Neutrophil (primary cell): ENCODE results near the gene TRPM3.

Experiments
- H3K27ac ChIP-seq: fragments of 200-600 bp; sonication (generic); 2 replicates; pipeline ENCODE4 v1.5.1; 2016; ENCODE audit warnings: mild to moderate bottlenecking, moderate library complexity
- H3K27me3 ChIP-seq: fragments of 200-600 bp; sonication (generic); 2 replicates; pipeline ENCODE4 v1.6.0; 2016; ENCODE audit warnings: mild to moderate bottlenecking
- H3K36me3 ChIP-seq: fragments of 200-600 bp; sonication (generic); 2 replicates; pipeline ENCODE4 v1.5.1; 2017
- H3K4me1 ChIP-seq, 2 experiments: fragments of 200-600 bp in 1 of 2; sonication (generic) in 1 of 2; 1 replicate in 1 of 2; 2 replicates in 1 of 2; pipeline versions ENCODE4 v1.5.1 to v1.6.1; 2013 to 2016; ENCODE audit warnings: low read depth in 1 of 2, low read length in 1 of 2, mild to moderate bottlenecking in 1 of 2, moderate library complexity in 1 of 2; ENCODE audit not compliant: control insufficient read depth in 1 of 2, insufficient read depth in 1 of 2
- H3K4me3 ChIP-seq, 2 experiments: fragments of 200-600 bp in 1 of 2; sonication (generic) in 1 of 2; 1 replicate in 1 of 2; 2 replicates in 1 of 2; pipeline ENCODE4 v1.5.1; 2013 to 2016; ENCODE audit warnings: low read depth in 1 of 2, low read length in 1 of 2, mild to moderate bottlenecking in 1 of 2, moderate library complexity in 1 of 2
- H3K9me3 ChIP-seq: fragments of 200-600 bp; sonication (generic); 2 replicates; pipeline ENCODE4 v1.5.1; 2016
- CTCF ChIP-seq: fragments of 200-600 bp; sonication (generic); IDR thresholded peaks from 2 replicates; pipeline ENCODE4 v1.5.1; 2016; ENCODE audit warnings: antibody characterized with exemption

Gene TRPM3

GRCh38 chr9:70625078-70625477 is 496.3 kb downstream of the TRPM3 start:
- no peaks in the 10 kb centered on the region for H3K36me3 ChIP-seq
- H3K9me3 ChIP-seq, result no peaks in the 10 kb centered on the region

GRCh38 chr9:70618784-70619183 is 502.6 kb downstream of the TRPM3 start:
- no peaks in the 10 kb centered on the region for H3K9me3 ChIP-seq
- no peaks in the 10 kb centered on the region for H3K27me3 ChIP-seq
- H3K4me1 ChIP-seq, result no peaks in the 10 kb centered on the region
- TF ChIP-seq CTCF, result no peak
- H3K27ac ChIP-seq, result no peak overlapping the region
- no peaks in the 10 kb centered on the region for H3K36me3 ChIP-seq
- no peak overlapping the region for H3K4me3 ChIP-seq

More at GRCh38 chr9:70625078-70625477, 496.3 kb downstream of the TRPM3 start:
- H3K4me3 ChIP-seq, result no peak overlapping the region
- no peaks in the 10 kb centered on the region for H3K4me1 ChIP-seq
- H3K27me3 ChIP-seq, result no peaks in the 10 kb centered on the region
- H3K27ac ChIP-seq, result no peak overlapping the region
- TF ChIP-seq CTCF, result no peak

- Histone ChIP-seq H3K36me3 (no peaks in the 10 kb centered on the region), H3K4me3 (no peak overlapping the region), H3K9me3 (no peaks in the 10 kb centered on the region), H3K4me1 (no peaks in the 10 kb centered on the region), H3K27ac (no peak overlapping the region), H3K27me3 (no peaks in the 10 kb centered on the region)
- no peak for TF ChIP-seq CTCF
These were observed 504.2 kb downstream of the TRPM3 start for GRCh38 chr9:70617033-70617828.

DNA sequence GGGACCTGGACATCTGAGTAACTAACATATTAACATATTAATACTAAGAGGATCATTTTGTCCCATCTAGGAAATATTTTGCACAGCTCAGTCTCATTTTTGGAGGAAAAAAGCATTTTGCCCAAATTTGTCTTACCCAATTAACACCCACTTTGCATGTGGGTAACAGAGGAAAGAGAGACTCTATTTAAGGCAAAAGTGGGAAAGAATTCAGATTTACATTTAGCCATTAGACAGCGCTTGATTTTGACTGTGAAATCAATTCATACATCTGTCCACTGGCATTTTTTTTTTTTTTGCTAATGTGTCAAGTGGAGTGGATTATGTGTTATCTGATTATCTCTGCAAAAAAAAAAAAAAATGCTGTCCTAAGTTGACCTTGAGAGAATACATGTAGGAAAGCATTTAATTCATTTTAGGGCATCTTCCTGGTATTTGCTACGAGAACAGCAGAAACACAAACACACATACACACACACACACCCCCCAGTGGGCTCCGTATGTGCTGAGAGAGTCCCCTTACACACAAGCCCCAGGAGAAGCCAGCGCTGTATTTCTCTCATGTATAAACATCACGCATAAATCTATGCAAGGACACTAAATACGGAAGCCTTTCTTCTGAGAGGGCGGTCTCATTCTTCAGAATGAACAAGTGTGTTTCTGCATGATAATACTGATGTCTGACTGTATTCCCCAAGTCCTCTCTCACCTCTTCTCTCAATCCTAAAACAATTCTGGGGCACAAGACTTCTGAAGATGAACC is 505.0 kb downstream of the TRPM3 start:
- no peak for TF ChIP-seq CTCF
- Histone ChIP-seq H3K9me3 (no peaks in the 10 kb centered on the region), H3K27ac (no peak overlapping the region), H3K4me3 (no peak overlapping the region), H3K36me3 (no peaks in the 10 kb centered on the region), H3K4me1 (no peaks in the 10 kb centered on the region), H3K27me3 (no peaks in the 10 kb centered on the region)

DNA sequence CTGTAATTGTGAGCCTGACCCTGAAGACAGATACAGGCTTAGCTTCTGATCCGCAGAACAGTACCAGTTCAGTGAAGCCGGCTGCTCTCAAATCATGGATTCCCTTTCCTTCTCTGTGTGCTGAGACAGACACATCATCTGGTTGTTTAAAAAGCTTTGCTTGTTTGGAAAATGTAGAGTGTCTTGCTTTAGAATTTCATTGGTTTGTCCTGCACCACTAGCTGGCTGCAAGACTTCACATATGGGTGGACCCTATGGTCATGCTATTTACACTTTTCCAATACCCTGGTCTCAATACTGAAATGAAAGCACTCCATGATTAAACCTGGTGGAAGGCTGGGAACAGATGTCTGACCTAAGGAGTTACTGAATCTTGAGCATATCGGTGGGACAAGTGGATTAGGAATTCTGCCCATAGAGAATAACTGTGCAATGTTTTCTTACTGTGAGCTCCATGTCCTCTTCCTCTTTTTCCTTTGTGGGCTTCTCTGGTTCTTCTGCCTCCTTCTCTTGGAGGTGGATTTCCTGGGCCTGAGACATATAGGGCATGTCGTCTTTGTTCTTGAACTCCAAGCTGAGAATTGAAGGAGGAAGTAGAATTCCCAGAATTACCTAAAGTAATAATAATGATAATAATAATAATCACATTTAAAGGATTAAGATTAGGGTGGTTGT is 505.8 kb downstream of the TRPM3 start:
- no peak for TF ChIP-seq CTCF
- no peak overlapping the region for H3K27ac ChIP-seq
- no peaks in the 10 kb centered on the region for H3K36me3 ChIP-seq
- H3K4me1 ChIP-seq, result no peaks in the 10 kb centered on the region
- no peaks in the 10 kb centered on the region for H3K9me3 ChIP-seq
- no peak overlapping the region for H3K4me3 ChIP-seq
- H3K27me3 ChIP-seq, result no peaks in the 10 kb centered on the region
